ENCODE results near the gene KCNC2. TPM values are rescaled to one million over a fixed set of nuclear protein-coding genes. Genes with fewer than 3 reads are reported as not detected.

The KCNC2 gene
- total and polyA plus RNA-seq, 2 donors (not counting 3 experiments of a cell fraction or from before 2014, with no cell fraction given), result not detected

DNA sequence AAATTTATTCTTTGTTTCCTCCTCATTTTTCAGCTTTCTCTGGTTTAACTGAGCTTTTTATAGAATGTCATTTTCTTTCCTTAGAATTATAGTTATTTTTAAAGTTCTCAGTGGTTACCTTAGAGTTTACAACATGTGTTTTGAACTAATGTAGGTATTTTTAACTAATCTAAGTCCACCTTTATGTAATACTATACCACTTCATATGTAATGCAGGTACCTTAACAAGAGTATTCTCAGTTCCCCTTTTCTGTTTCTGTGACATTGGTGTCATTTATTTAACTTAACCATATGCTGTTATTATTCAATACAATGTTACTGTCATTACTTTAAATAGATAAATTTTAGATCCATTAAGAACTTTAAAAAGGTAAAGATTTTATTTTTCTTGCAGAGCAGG is 30.3 kb upstream of the KCNC2 start:
- ChIA-PET POLR2A (no interaction called here), CTCF (interaction anchor here (1.4 kb wide), 1 partner anchor 8 kb away, joined by 3 read pairs; no protein-coding TSS in a partner anchor)
- no peak overlapping the region for H3K4me3 ChIP-seq (replicated peaks in 1 of 3; ENCODE audit: insufficient read depth in 1 of 3, low read depth in 1 of 3, low read length in 3 of 3)
- H3K9me1 ChIP-seq (replicated peaks; ENCODE audit: control insufficient read depth, extremely low read depth, insufficient read depth, low read length), result no peaks in the 10 kb centered on the region
- H3K9me3 ChIP-seq (replicated peaks; ENCODE audit: control insufficient read depth, insufficient read depth, low read length), result no peaks in the 10 kb centered on the region
- no peak overlapping the region for H2AFZ ChIP-seq (ENCODE audit: low read depth, low read length)
- no peaks in the 10 kb centered on the region for H4K20me1 ChIP-seq (replicated peaks; ENCODE audit: control insufficient read depth, extremely low read depth, insufficient read depth, low read length)
- H3K79me2 ChIP-seq (ENCODE audit: control insufficient read depth, insufficient read depth, low read length), result no peaks in the 10 kb centered on the region
- no peaks in the 10 kb centered on the region for H3K36me3 ChIP-seq (ENCODE audit: control insufficient read depth in 2 of 2, extremely low read depth in 1 of 2, insufficient read depth in 2 of 2, low read length in 2 of 2)
- H3K4me1 ChIP-seq (ENCODE audit: control insufficient read depth, extremely low read depth, insufficient read depth, low read length), result no peaks in the 10 kb centered on the region
- FAIRE-seq, result no peak
- H3K4me2 ChIP-seq (ENCODE audit: insufficient read depth, low read length), result no peak overlapping the region
- H3K27me3 ChIP-seq (ENCODE audit: control insufficient read depth in 2 of 2, insufficient read depth in 2 of 2, low read length in 2 of 2), result no peaks in the 10 kb centered on the region
- H3K27ac ChIP-seq (ENCODE audit: insufficient read depth, low read depth, low read length), result no peak overlapping the region
- no peak overlapping the region for H3K9ac ChIP-seq (replicated peaks; ENCODE audit: extremely low read depth, insufficient read depth, low read length)
- no peak for DNase-seq (ENCODE audit: low read depth, low spot score)
- intact Hi-C loops (cut with micrococcal nuclease) (no loop called here), dilution Hi-C loops (cut with MboI; ENCODE audit: extremely low pct_ligation_motif_present, low sequenced_read_pairs) (no loop called here)
- TF ChIP-seq POLR2AphosphoS5 (IDR thresholded peaks at IDR 0.05; ENCODE audit: insufficient read depth, low read depth, low read length) (no peak), MYC (IDR thresholded peaks at IDR 0.05; ENCODE audit: low read depth, low read length) (no peak), GATA2 (IDR thresholded peaks at IDR 0.05; ENCODE audit: insufficient read depth, insufficient read length, low read depth, low read length) (no peak), CTCF (IDR thresholded peaks at IDR 0.05; ENCODE audit: extremely low read depth in 1 of 2, insufficient read depth in 1 of 2, low read depth in 1 of 2, low read length in 2 of 2) (no peak), JUN (IDR thresholded peaks at IDR 0.05; ENCODE audit: borderline replicate concordance, insufficient read depth, insufficient read length, low read depth) (no peak), POLR2A (IDR thresholded peaks at IDR 0.05; ENCODE audit: low read depth, low read length) (no peak), FOS (IDR thresholded peaks at IDR 0.05; ENCODE audit: borderline replicate concordance, insufficient read depth, low read length) (no peak), EZH2 (IDR thresholded peaks at IDR 0.05; ENCODE audit: borderline replicate concordance, low read depth, low read length, severe bottlenecking) (no peak), MAX (IDR thresholded peaks at IDR 0.05; ENCODE audit: insufficient read depth, insufficient read length) (no peak)
- BruUV-seq (replicated peaks), result no TSS peak

Data from endothelial cell of umbilical vein (primary cell).